ENCODE measurements around the gene RBM5. TPM values are rescaled to one million over a fixed set of nuclear protein-coding genes. Genes with fewer than 3 reads are reported as not detected.
"Not testable (repeated sequence)": the region's sequence is repeated elsewhere in the genome, so short reads cannot be mapped to it uniquely, and the experiment has no call there.

RBM5 gene
- polyA plus RNA-seq, 3 donors = 9.7 to 332 (median 18.5) TPM

- H3K4me2 ChIP-seq (replicated peaks; ENCODE audit: extremely low read depth, low read length, poor library complexity, severe bottlenecking) = peak overlapping the region; percentile 33
- no peaks in the 10 kb centered on the region for H3K79me2 ChIP-seq (ENCODE audit: insufficient read depth, low read length)
- TF ChIP-seq CTCF (IDR thresholded peaks at IDR 0.05) = no peak
- no peaks in the 10 kb centered on the region for H3K9me3 ChIP-seq (replicated peaks in 1 of 2; ENCODE audit: control insufficient read depth in 1 of 2, insufficient read depth in 1 of 2, low read length in 2 of 2)
- peaks cover 59 to 62% of the 10 kb centered on the region in 2 donors for H3K4me1 ChIP-seq (ENCODE audit: control insufficient read depth in 1 of 2, insufficient read depth in 2 of 2, low read length in 2 of 2)
- H3K27ac ChIP-seq (ENCODE audit: low read depth in 1 of 2, low read length in 2 of 2) = peak overlapping the region; percentile 55 to 69
- H3K27me3 ChIP-seq (ENCODE audit: control insufficient read depth in 2 of 2, insufficient read depth in 2 of 2, low read length in 2 of 2) = no peaks in the 10 kb centered on the region
- Mint-ChIP-seq H3K27me3 (ENCODE audit: low read depth in 3 of 3) (peaks cover 0 to 2% (median 1%) of the 10 kb centered on the region in 3 donors), H3K4me1 (peaks cover 59% of the 10 kb centered on the region), H3K27ac (peak overlapping the region; percentile 52 to 87 (median 68)), H3K4me3 (peak overlapping the region in 1 of 2 donors; percentile 3), H3K36me3 (peaks cover 28 to 32% of the 10 kb centered on the region in 2 donors), H3K9me3 (no peaks in the 10 kb centered on the region)
- intact Hi-C loops (cut with micrococcal nuclease) = no loop called here
- peak overlapping the region in 1 of 3 experiments; percentile 38 for H3K4me3 ChIP-seq (replicated peaks in 1 of 3; ENCODE audit: low read depth in 2 of 3, low read length in 3 of 3)
- no peak overlapping the region for H2AFZ ChIP-seq (ENCODE audit: insufficient read depth, low read depth, low read length, poor library complexity, severe bottlenecking)
- H3K9ac ChIP-seq (ENCODE audit: insufficient read depth, low read length, poor library complexity, severe bottlenecking) = no peak overlapping the region
- WGBS (ENCODE audit: insufficient coverage) = 80% methylated on average over 1 of the region's 1 CpG
- no peak for DNase-seq
- no peaks in the 10 kb centered on the region for H4K20me1 ChIP-seq (ENCODE audit: insufficient read depth, low read length)
- peaks cover 9 to 28% of the 10 kb centered on the region in 2 donors for H3K36me3 ChIP-seq (replicated peaks in 1 of 2; ENCODE audit: control insufficient read depth in 1 of 2, insufficient read depth in 2 of 2, low read length in 2 of 2)
These were observed 10.6 kb upstream of the RBM5 start for GRCh38 chr3:50078091-50078490.

- Histone ChIP-seq H3K79me2 (ENCODE audit: insufficient read depth, low read length) (no peaks in the 10 kb centered on the region), H3K36me3 (replicated peaks in 1 of 2; ENCODE audit: control insufficient read depth in 1 of 2, insufficient read depth in 2 of 2, low read length in 2 of 2) (peaks cover 4 to 23% of the 10 kb centered on the region in 2 donors), H3K4me2 (replicated peaks; ENCODE audit: extremely low read depth, low read length, poor library complexity, severe bottlenecking) (peak overlapping the region; percentile 30), H3K4me1 (ENCODE audit: control insufficient read depth in 1 of 2, insufficient read depth in 2 of 2, low read length in 2 of 2) (peaks cover 63 to 65% of the 10 kb centered on the region in 2 donors), H3K9ac (ENCODE audit: insufficient read depth, low read length, poor library complexity, severe bottlenecking) (no peak overlapping the region), H3K4me3 (replicated peaks in 1 of 3; ENCODE audit: low read depth in 2 of 3, low read length in 3 of 3) (peak overlapping the region in 1 of 3 experiments; percentile 38), H3K27ac (ENCODE audit: low read depth in 1 of 2, low read length in 2 of 2) (peak overlapping the region in 1 of 2 donors; percentile 69), H2AFZ (ENCODE audit: insufficient read depth, low read depth, low read length, poor library complexity, severe bottlenecking) (no peak overlapping the region), H3K9me3 (replicated peaks in 1 of 2; ENCODE audit: control insufficient read depth in 1 of 2, insufficient read depth in 1 of 2, low read length in 2 of 2) (no peaks in the 10 kb centered on the region), H4K20me1 (ENCODE audit: insufficient read depth, low read length) (no peaks in the 10 kb centered on the region), H3K27me3 (ENCODE audit: control insufficient read depth in 2 of 2, insufficient read depth in 2 of 2, low read length in 2 of 2) (no peaks in the 10 kb centered on the region)
- Mint-ChIP-seq H3K9me3 (no peaks in the 10 kb centered on the region), H3K4me1 (peaks cover 63% of the 10 kb centered on the region), H3K27me3 (ENCODE audit: low read depth in 3 of 3) (peaks cover 0 to 2% (median 1%) of the 10 kb centered on the region in 3 donors), H3K4me3 (no peak overlapping the region), H3K36me3 (peaks cover 22 to 27% of the 10 kb centered on the region in 2 donors), H3K27ac (peak overlapping the region in 6 of 7 donors; percentile 37 to 87 (median 64))
- DNase-seq = peak; percentile 14 to 44 (median 25)
- intact Hi-C loops (cut with micrococcal nuclease) = no loop called here
- no peak for TF ChIP-seq CTCF (IDR thresholded peaks at IDR 0.05)
- WGBS (ENCODE audit: insufficient coverage) = no CpG with 5 or more reads among the region's 1 CpG
These were observed 10.1 kb upstream of the RBM5 start for GRCh38 chr3:50078622-50079021.

DNA sequence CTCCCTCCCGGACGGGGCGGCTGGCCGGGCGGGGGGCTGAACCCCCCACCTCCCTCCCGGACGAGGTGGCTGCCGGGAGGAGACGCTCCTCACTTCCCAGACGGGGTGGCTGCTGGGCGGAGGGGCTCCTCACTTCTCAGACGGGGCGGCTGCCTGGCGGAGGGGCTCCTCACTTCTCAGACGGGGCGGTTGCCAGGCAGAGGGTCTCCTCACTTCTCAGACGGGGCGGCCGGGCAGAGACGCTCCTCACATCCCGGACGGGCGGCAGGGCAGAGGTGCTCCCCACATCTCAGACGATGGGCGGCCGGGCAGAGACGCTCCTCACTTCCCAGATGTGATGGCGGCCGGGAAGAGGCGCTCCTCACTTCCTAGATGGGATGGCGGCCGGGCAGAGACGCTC lies 3.8 kb upstream of the RBM5 start:
- H3K36me3 Mint-ChIP-seq; H4K20me1 ChIP-seq (ENCODE audit: insufficient read depth, low read length); H3K27me3 ChIP-seq (ENCODE audit: control insufficient read depth in 2 of 2, insufficient read depth in 2 of 2, low read length in 2 of 2); H3K9me3 ChIP-seq (replicated peaks in 1 of 2; ENCODE audit: control insufficient read depth in 1 of 2, insufficient read depth in 1 of 2, low read length in 2 of 2); H3K4me2 ChIP-seq (replicated peaks; ENCODE audit: extremely low read depth, low read length, poor library complexity, severe bottlenecking); H3K27me3 Mint-ChIP-seq (ENCODE audit: low read depth in 3 of 3); intact Hi-C loops (cut with micrococcal nuclease); H3K9me3 Mint-ChIP-seq; H2AFZ ChIP-seq (ENCODE audit: insufficient read depth, low read depth, low read length, poor library complexity, severe bottlenecking); DNase-seq; H3K27ac Mint-ChIP-seq; H3K4me3 Mint-ChIP-seq; H3K9ac ChIP-seq (ENCODE audit: insufficient read depth, low read length, poor library complexity, severe bottlenecking); H3K27ac ChIP-seq (ENCODE audit: low read depth in 1 of 2, low read length in 2 of 2); H3K36me3 ChIP-seq (replicated peaks in 1 of 2; ENCODE audit: control insufficient read depth in 1 of 2, insufficient read depth in 2 of 2, low read length in 2 of 2); H3K4me3 ChIP-seq (replicated peaks in 1 of 3; ENCODE audit: low read depth in 2 of 3, low read length in 3 of 3): not testable (repeated sequence)
- no CpG with 5 or more reads among the region's 33 CpGs for WGBS (ENCODE audit: insufficient coverage)
- Histone ChIP-seq H3K4me1 (ENCODE audit: control insufficient read depth in 1 of 2, insufficient read depth in 2 of 2, low read length in 2 of 2) (peaks cover 28 to 31% of the 10 kb centered on the region in 2 donors), H3K79me2 (ENCODE audit: insufficient read depth, low read length) (peaks cover 13% of the 10 kb centered on the region)
- H3K4me1 Mint-ChIP-seq = peaks cover 29% of the 10 kb centered on the region
